Inferior parietal cortex (tissue), 1 donor: Measurements from ENCODE around the gene POR.
"Not testable (repeated sequence)": the region's sequence is repeated elsewhere in the genome, so short reads cannot be mapped to it uniquely, and the experiment has no call there.

Source experiments
- DNase-seq: peaks from one replicate; pipeline ENCODE4 v3.0.0-alpha.2; 2016; ENCODE audit errors: extremely low spot score

The POR gene

GRCh38 chr7:76029682-76030081 is 114.7 kb downstream of the POR start:
- DNase-seq: not testable (repeated sequence)

GRCh38 chr7:76031964-76032363 is 117.0 kb downstream of the POR start:
- DNase-seq: no peak
